GM11168 (cell line): ENCODE data around the gene JPT2.

ENCODE experiments used
- in situ Hi-C: fragments of 300-500 bp; cut with MboI; formaldehyde crosslinking; loops from one replicate; pipeline ENCODE4 v1.12.0; 2022; ENCODE audit warnings: low sequenced_read_pairs; ENCODE audit not compliant: unreplicated experiment

The JPT2 gene

DNA sequence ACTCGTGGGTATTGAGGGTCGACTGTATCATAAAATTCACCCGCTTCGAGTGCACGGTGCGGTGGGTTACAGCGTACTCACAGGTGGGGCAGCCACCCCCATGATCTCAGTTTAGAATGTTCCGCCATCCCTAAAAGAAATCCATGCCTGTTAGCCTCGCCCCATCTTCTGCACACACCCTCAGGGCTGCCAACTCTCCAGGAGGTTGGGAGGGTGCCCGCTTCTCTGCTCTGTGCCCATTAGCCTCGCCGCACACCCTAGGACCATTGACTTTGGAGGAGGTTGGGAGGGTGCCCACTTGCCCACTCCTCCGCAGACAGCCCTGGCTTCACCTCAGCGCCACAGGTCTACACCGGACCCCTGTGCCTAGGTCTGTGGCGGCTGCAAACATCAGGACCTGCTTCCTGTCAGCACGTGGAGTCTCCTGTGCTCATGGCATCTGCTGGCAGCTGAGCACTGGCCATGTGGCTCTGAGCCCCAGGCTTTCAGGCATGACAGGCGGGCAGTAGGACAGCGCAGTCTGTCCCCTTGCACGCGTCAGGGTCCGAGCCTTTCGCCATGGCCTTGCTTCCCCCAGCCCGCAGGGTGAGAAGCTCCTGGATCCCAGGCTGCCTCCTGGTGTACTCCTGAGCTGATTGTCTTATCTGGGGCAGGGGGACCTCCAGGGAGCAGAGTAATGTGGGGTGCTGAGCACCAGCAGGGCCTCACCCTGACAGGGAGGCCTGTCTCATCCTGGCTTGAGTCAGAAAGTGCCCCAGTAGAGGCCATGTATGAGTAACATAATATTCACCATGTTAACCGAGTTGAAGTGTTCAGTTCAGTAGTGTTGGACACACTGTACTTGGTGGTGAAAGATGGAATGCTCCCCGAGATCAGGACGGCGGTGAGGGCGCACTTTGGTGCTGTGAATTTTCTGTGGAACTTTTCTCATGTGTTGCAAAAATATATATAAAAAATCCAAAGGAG lies 71.4 kb downstream of the JPT2 start:
- in situ Hi-C loops = no loop called here
